ENCODE data around the gene LARP4B.

DNA sequence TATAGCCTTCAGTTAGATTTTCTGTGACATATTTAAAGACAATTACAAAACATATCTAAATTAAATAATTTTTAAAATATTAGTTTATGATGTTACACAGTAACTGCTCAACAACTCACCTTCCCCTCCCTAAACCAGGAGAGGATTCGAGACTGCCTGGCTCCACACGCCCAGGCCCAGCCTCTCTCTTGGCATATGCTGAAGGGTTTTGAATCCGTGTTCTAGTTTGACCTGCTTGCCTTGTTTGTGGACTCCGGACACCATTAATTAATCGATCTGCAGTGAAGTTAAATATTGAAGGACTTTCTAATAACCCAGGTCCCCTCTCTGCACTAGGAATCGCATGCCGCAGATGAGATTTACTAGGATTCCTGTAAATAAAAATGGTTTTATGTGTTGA lies 106.6 kb downstream of the LARP4B start:
- TF ChIP-seq, protein P1, sequence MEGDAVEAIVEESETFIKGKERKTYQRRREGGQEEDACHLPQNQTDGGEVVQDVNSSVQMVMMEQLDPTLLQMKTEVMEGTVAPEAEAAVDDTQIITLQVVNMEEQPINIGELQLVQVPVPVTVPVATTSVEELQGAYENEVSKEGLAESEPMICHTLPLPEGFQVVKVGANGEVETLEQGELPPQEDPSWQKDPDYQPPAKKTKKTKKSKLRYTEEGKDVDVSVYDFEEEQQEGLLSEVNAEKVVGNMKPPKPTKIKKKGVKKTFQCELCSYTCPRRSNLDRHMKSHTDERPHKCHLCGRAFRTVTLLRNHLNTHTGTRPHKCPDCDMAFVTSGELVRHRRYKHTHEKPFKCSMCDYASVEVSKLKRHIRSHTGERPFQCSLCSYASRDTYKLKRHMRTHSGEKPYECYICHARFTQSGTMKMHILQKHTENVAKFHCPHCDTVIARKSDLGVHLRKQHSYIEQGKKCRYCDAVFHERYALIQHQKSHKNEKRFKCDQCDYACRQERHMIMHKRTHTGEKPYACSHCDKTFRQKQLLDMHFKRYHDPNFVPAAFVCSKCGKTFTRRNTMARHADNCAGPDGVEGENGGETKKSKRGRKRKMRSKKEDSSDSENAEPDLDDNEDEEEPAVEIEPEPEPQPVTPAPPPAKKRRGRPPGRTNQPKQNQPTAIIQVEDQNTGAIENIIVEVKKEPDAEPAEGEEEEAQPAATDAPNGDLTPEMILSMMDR (IDR thresholded peaks at IDR 0.05), result no peak
- TF ChIP-seq POLR2A (IDR thresholded peaks at IDR 0.05), result no peak
